Liver (tissue), 9 donors: ENCODE data around the gene MICAL1. TPM values are rescaled to one million over a fixed set of nuclear protein-coding genes. Genes with fewer than 3 reads are reported as not detected.

ENCODE experiments used
- DNase-seq: peaks from one replicate; pipeline ENCODE4 v3.0.0-alpha.2; 2017; ENCODE audit warnings: low spot score
- H3K27ac ChIP-seq, 2 donors: one replicate each; pipeline ENCODE4 v1.7.0; 2013; ENCODE audit warnings: inconsistent platforms in 2 of 2, low read length in 2 of 2, control low read depth in 1 of 2, low read depth in 1 of 2, mild to moderate bottlenecking in 1 of 2
- H3K27me3 ChIP-seq, 4 donors: one replicate each; pipeline versions ENCODE4 v1.6.1 to v1.7.0; 2013; ENCODE audit warnings: low read length in 3 of 4, inconsistent platforms in 1 of 4, mild to moderate bottlenecking in 1 of 4, moderate library complexity in 1 of 4; ENCODE audit not compliant: control insufficient read depth in 4 of 4, insufficient read depth in 4 of 4
- H3K36me3 ChIP-seq, 4 donors: one replicate each; pipeline versions ENCODE4 v1.6.1 to v1.7.0; 2013; ENCODE audit warnings: low read length in 3 of 4, mild to moderate bottlenecking in 3 of 4, low read depth in 1 of 4, moderate library complexity in 1 of 4; ENCODE audit not compliant: control insufficient read depth in 4 of 4, insufficient read depth in 3 of 4
- H3K4me1 ChIP-seq, 4 donors: one replicate each; pipeline versions ENCODE4 v1.6.1 to v1.7.0; 2013; ENCODE audit warnings: low read length in 3 of 4, mild to moderate bottlenecking in 3 of 4, moderate library complexity in 1 of 4; ENCODE audit not compliant: control insufficient read depth in 4 of 4, insufficient read depth in 4 of 4
- H3K4me3 ChIP-seq, 3 donors: one replicate each; pipeline versions ENCODE4 v1.6.1 to v1.7.0; 2013; ENCODE audit warnings: low read length in 3 of 3, control low read depth in 1 of 3, low read depth in 1 of 3, mild to moderate bottlenecking in 1 of 3
- H3K9ac ChIP-seq, 2 donors: one replicate each; pipeline ENCODE4 v1.7.0; 2013; ENCODE audit warnings: low read length in 2 of 2, mild to moderate bottlenecking in 2 of 2, moderate library complexity in 2 of 2, control low read depth in 1 of 2, low read depth in 1 of 2
- H3K9me3 ChIP-seq, 4 donors: one replicate each; pipeline versions ENCODE4 v1.6.1 to v1.7.0; 2013; ENCODE audit warnings: low read length in 3 of 4; ENCODE audit not compliant: control insufficient read depth in 4 of 4
- EGR1 ChIP-seq, 2 donors: IDR thresholded peaks; 2 replicates each; pipeline ENCODE4 v1.6.1; 2016 to 2018; ENCODE audit warnings: antibody characterized with exemption in 2 of 2, low read depth in 2 of 2
- FOXA2 ChIP-seq: IDR thresholded peaks from 2 replicates; pipeline ENCODE4 v1.6.1; 2016; ENCODE audit warnings: antibody characterized with exemption
- GABPA ChIP-seq, 2 donors: IDR thresholded peaks in 1 of 2; conservative IDR thresholded peaks in 1 of 2; 2 replicates each; pipeline ENCODE4 v1.6.1; 2016; ENCODE audit warnings: antibody characterized with exemption in 2 of 2, mild to moderate bottlenecking in 1 of 2, moderate library complexity in 1 of 2
- HNF4A ChIP-seq, 2 donors: conservative IDR thresholded peaks; 2 replicates each; pipeline ENCODE4 v1.6.1; 2016; ENCODE audit warnings: antibody characterized with exemption in 2 of 2, mild to moderate bottlenecking in 2 of 2
- MAX ChIP-seq: IDR thresholded peaks from 2 replicates; pipeline ENCODE4 v1.6.1; 2016; ENCODE audit warnings: antibody characterized with exemption
- NR2F2 ChIP-seq: IDR thresholded peaks from 2 replicates; pipeline ENCODE4 v1.6.1; 2016; ENCODE audit warnings: antibody characterized with exemption
- RAD21 ChIP-seq, 2 donors: IDR thresholded peaks; 2 replicates each; pipeline ENCODE4 v1.6.1; 2016; ENCODE audit warnings: antibody characterized with exemption in 2 of 2, mild to moderate bottlenecking in 2 of 2
- RXRA ChIP-seq, 2 donors: IDR thresholded peaks; 2 replicates each; pipeline ENCODE4 v1.6.1; 2017 to 2018; ENCODE audit warnings: antibody characterized with exemption in 2 of 2, mild to moderate bottlenecking in 1 of 2
- TAF1 ChIP-seq: conservative IDR thresholded peaks from 2 replicates; pipeline ENCODE4 v1.6.1; 2016; ENCODE audit warnings: antibody characterized with exemption, mild to moderate bottlenecking
- YY1 ChIP-seq: IDR thresholded peaks from 2 replicates; pipeline ENCODE4 v1.6.1; 2016; ENCODE audit warnings: antibody characterized with exemption, mild to moderate bottlenecking
- WGBS: extraction: QIAGEN DNeasy Blood & Tissue Kit; methylation state at CpG from one replicate; pipeline ENCODE4 v1.1.7; 2013; 5-methylcytosine and 5-hydroxymethylcytosine counted together
- polyA plus RNA-seq, 2 donors: library from polyadenylated mRNA; stranded (reverse) in 1 of 2; unstranded in 1 of 2; fragments of 200-250 nt in 1 of 2; fragments of >200 nt in 1 of 2; fragmentation: Nextera tagmentation in 1 of 2; extraction: Ambion mirVana in 1 of 2; gene quantifications; one replicate each; pipeline versions ENCODE4 v1.2.1 to v1.2.3, GENCODE V29; 2013 to 2015
- total RNA-seq, 2 donors: library from RNA; depleted of rRNA; stranded (reverse); fragments of >200 nt; gene quantifications; one replicate each; pipeline ENCODE4 v1.2.3, GENCODE V29; 2014
- TF ChIP-seq, protein P1 (sequence below): fragments of 150-350 bp; IDR thresholded peaks from 2 replicates; pipeline ENCODE4 v1.5.1; 2017; ENCODE audit warnings: improper control_type of control experiment, low read depth, low read length; ENCODE audit not compliant: missing input control
- TF ChIP-seq, protein P2 (sequence below): IDR thresholded peaks from 2 replicates; pipeline ENCODE4 v1.6.1; 2016; ENCODE audit warnings: antibody characterized with exemption
- TF ChIP-seq, protein P3 (sequence below): IDR thresholded peaks from 2 replicates; pipeline ENCODE4 v1.6.1; 2016; ENCODE audit warnings: antibody characterized with exemption, mild to moderate bottlenecking
- TF ChIP-seq, protein P4 (sequence below): IDR thresholded peaks from 2 replicates; pipeline ENCODE4 v1.6.1; 2016; ENCODE audit warnings: antibody characterized with exemption
- donor health status: healthy.
- donor health status: healthy.
- donor health status: healthy.
- donor health status: healthy.
- donor health status: healthy.

The MICAL1 gene
- total and polyA plus RNA-seq, 4 donors: 1.8 to 4.9 (median 3.3) TPM

DNA sequence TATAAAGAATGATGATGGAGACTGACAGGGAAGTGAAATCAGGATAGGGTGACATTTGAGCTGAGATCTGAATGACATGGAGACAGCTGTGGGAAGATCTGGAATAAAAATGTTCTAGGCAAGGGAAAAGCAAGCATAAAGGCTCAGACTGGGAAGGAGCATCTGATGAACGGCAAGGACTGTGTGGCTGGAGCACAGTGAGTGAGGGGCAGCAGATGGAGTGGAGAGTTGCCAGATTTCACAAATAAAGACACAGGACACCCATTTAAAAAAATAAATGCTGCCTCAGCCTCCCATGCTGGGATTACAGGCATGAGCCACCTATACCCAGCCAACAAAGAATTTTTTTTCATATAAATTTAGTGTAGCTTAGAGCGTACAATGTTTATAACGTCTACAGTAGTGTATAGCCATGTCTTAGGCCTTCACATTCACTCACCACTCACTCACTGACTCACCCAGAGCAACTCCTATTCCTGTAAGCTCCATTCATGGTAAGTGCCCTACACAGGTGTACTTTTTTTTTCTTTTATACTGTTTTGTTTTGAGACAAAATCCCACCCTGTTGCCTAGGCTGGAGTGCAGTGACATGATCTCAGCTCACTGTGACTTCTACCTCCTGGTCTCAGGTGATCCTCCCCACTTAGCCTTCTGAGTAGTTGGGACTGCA lies 29.8 kb upstream of the MICAL1 start:
- no peaks in the 10 kb centered on the region for H3K27me3 ChIP-seq
- H3K27ac ChIP-seq: no peak overlapping the region
- peaks cover 0 to 14% (median under 1%) of the 10 kb centered on the region in 4 donors for H3K4me1 ChIP-seq
- no peak for TF ChIP-seq HNF4A (conservative IDR thresholded peaks at IDR 0.05)
- DNase-seq: no peak
- H3K36me3 ChIP-seq: peaks cover 0 to 8% (median 0%) of the 10 kb centered on the region in 4 donors
- no peaks in the 10 kb centered on the region for H3K9me3 ChIP-seq
- no peak overlapping the region for H3K4me3 ChIP-seq
- no peak overlapping the region for H3K9ac ChIP-seq
- WGBS: 82% methylated on average over 3 of the region's 3 CpGs

DNA sequence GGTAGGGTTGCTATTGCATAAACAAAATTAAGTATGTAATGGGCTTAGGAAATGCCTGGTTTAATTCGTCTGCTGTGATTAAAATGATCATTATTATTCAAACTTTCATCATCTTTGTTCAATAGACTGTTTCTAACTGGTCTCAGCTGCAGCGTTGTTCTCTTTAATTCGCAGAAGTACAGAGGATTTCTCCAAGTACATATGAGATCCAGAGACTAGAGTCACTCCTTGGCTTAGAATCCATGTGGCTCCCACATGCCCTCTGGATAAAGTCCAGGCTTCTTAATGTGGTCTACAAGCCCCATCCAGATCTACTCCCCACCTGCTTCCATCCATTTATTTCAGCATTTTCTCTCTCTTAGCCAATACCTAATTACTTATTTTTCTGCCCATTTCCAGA lies 28.6 kb upstream of the MICAL1 start:
- WGBS: 78% methylated on average over 3 of the region's 3 CpGs
- Histone ChIP-seq H3K4me1 (peaks cover 0 to 16% (median 3%) of the 10 kb centered on the region in 4 donors), H3K9ac (no peak overlapping the region), H3K9me3 (no peaks in the 10 kb centered on the region), H3K4me3 (no peak overlapping the region), H3K27me3 (no peaks in the 10 kb centered on the region), H3K36me3 (peaks cover 0 to 9% (median 0%) of the 10 kb centered on the region in 4 donors), H3K27ac (no peak overlapping the region)
- TF ChIP-seq RXRA (IDR thresholded peaks at IDR 0.05): no peak
- no peak for TF ChIP-seq TAF1
- no peak for TF ChIP-seq RAD21 (IDR thresholded peaks at IDR 0.05)
- no peak for TF ChIP-seq YY1
- TF ChIP-seq HNF4A (conservative IDR thresholded peaks at IDR 0.05): no peak
- no peak for TF ChIP-seq MAX
- TF ChIP-seq, protein P1, sequence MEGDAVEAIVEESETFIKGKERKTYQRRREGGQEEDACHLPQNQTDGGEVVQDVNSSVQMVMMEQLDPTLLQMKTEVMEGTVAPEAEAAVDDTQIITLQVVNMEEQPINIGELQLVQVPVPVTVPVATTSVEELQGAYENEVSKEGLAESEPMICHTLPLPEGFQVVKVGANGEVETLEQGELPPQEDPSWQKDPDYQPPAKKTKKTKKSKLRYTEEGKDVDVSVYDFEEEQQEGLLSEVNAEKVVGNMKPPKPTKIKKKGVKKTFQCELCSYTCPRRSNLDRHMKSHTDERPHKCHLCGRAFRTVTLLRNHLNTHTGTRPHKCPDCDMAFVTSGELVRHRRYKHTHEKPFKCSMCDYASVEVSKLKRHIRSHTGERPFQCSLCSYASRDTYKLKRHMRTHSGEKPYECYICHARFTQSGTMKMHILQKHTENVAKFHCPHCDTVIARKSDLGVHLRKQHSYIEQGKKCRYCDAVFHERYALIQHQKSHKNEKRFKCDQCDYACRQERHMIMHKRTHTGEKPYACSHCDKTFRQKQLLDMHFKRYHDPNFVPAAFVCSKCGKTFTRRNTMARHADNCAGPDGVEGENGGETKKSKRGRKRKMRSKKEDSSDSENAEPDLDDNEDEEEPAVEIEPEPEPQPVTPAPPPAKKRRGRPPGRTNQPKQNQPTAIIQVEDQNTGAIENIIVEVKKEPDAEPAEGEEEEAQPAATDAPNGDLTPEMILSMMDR: no peak
- TF ChIP-seq, protein P2, sequence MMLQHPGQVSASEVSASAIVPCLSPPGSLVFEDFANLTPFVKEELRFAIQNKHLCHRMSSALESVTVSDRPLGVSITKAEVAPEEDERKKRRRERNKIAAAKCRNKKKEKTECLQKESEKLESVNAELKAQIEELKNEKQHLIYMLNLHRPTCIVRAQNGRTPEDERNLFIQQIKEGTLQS: no peak
- TF ChIP-seq FOXA2: no peak
- no peak for TF ChIP-seq EGR1 (IDR thresholded peaks at IDR 0.05; ENCODE audit: low read depth in 2 of 2)
- no peak for TF ChIP-seq NR2F2
- no peak for DNase-seq

- H3K9ac ChIP-seq: no peak overlapping the region
- TF ChIP-seq, protein P1: no peak
- no peak for TF ChIP-seq RAD21 (IDR thresholded peaks at IDR 0.05)
- TF ChIP-seq GABPA (IDR thresholded peaks at IDR 0.05 in 1 of 2, conservative IDR thresholded peaks at IDR 0.05 in 1 of 2): no peak
- TF ChIP-seq, protein P3, sequence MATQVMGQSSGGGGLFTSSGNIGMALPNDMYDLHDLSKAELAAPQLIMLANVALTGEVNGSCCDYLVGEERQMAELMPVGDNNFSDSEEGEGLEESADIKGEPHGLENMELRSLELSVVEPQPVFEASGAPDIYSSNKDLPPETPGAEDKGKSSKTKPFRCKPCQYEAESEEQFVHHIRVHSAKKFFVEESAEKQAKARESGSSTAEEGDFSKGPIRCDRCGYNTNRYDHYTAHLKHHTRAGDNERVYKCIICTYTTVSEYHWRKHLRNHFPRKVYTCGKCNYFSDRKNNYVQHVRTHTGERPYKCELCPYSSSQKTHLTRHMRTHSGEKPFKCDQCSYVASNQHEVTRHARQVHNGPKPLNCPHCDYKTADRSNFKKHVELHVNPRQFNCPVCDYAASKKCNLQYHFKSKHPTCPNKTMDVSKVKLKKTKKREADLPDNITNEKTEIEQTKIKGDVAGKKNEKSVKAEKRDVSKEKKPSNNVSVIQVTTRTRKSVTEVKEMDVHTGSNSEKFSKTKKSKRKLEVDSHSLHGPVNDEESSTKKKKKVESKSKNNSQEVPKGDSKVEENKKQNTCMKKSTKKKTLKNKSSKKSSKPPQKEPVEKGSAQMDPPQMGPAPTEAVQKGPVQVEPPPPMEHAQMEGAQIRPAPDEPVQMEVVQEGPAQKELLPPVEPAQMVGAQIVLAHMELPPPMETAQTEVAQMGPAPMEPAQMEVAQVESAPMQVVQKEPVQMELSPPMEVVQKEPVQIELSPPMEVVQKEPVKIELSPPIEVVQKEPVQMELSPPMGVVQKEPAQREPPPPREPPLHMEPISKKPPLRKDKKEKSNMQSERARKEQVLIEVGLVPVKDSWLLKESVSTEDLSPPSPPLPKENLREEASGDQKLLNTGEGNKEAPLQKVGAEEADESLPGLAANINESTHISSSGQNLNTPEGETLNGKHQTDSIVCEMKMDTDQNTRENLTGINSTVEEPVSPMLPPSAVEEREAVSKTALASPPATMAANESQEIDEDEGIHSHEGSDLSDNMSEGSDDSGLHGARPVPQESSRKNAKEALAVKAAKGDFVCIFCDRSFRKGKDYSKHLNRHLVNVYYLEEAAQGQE: no peak
- no peak for TF ChIP-seq TAF1
- no peak for TF ChIP-seq FOXA2
- TF ChIP-seq, protein P4, sequence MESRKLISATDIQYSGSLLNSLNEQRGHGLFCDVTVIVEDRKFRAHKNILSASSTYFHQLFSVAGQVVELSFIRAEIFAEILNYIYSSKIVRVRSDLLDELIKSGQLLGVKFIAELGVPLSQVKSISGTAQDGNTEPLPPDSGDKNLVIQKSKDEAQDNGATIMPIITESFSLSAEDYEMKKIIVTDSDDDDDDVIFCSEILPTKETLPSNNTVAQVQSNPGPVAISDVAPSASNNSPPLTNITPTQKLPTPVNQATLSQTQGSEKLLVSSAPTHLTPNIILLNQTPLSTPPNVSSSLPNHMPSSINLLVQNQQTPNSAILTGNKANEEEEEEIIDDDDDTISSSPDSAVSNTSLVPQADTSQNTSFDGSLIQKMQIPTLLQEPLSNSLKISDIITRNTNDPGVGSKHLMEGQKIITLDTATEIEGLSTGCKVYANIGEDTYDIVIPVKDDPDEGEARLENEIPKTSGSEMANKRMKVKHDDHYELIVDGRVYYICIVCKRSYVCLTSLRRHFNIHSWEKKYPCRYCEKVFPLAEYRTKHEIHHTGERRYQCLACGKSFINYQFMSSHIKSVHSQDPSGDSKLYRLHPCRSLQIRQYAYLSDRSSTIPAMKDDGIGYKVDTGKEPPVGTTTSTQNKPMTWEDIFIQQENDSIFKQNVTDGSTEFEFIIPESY: no peak
- TF ChIP-seq, protein P2: no peak
- no peak for TF ChIP-seq MAX
- TF ChIP-seq NR2F2: no peak
- no peak for TF ChIP-seq EGR1 (IDR thresholded peaks at IDR 0.05; ENCODE audit: low read depth in 2 of 2)
- TF ChIP-seq RXRA (IDR thresholded peaks at IDR 0.05): no peak
Measured at GRCh38 chr6:109483735-109484057, 28.1 kb upstream of the MICAL1 start.

More at GRCh38 chr6:109483735-109484057, 28.1 kb upstream of the MICAL1 start:
- H3K4me3 ChIP-seq: peak overlapping the region; percentile 60 to 90 (median 65)
- 12% methylated on average over 6 of the region's 6 CpGs for WGBS
- H3K9me3 ChIP-seq: no peaks in the 10 kb centered on the region
- H3K27ac ChIP-seq: no peak overlapping the region
- peaks cover 0 to 9% (median 0%) of the 10 kb centered on the region in 4 donors for H3K36me3 ChIP-seq
- no peak for DNase-seq
- H3K27me3 ChIP-seq: no peaks in the 10 kb centered on the region
- H3K4me1 ChIP-seq: peaks cover 0 to 18% (median 3%) of the 10 kb centered on the region in 4 donors
